ENCODE results near the gene MAN1C1.

Gene MAN1C1

DNA sequence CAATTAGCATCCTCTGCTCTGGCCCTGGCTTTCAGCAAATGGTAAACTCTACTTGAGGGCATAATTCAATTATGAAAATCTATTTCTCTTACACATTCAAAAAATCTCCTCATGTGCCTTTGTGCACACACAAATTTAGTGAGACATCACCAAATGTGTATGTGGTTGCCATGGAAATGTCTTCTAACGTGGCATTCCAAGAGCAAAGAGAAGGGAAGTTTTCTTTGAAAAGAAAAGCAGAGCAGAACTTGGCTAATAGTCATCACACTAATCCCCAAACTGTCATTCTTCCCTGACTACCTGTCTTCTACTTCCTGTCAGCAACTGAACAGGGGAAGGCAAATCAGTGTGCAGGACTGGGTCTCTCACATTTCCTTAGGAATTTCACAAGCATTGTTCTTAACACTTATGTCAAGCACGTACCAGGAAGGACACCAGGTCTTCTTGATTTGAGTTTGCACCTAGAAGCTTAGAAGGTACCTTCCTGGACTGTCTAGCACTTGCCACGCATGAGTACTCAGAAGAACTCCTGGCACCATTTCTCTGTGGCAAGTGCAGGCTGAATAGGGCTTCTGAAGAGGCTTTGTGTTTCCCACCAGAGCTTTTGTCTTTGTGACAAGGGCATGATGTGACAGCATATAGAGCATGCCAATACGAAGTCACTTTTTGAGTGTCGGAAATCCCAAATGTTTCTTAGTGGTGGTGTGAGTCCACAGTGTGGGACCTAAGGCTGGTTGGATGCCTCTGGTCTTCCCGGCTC lies 32.3 kb downstream of the MAN1C1 start:
- TF ChIP-seq, protein P1, sequence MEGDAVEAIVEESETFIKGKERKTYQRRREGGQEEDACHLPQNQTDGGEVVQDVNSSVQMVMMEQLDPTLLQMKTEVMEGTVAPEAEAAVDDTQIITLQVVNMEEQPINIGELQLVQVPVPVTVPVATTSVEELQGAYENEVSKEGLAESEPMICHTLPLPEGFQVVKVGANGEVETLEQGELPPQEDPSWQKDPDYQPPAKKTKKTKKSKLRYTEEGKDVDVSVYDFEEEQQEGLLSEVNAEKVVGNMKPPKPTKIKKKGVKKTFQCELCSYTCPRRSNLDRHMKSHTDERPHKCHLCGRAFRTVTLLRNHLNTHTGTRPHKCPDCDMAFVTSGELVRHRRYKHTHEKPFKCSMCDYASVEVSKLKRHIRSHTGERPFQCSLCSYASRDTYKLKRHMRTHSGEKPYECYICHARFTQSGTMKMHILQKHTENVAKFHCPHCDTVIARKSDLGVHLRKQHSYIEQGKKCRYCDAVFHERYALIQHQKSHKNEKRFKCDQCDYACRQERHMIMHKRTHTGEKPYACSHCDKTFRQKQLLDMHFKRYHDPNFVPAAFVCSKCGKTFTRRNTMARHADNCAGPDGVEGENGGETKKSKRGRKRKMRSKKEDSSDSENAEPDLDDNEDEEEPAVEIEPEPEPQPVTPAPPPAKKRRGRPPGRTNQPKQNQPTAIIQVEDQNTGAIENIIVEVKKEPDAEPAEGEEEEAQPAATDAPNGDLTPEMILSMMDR (IDR thresholded peaks at IDR 0.05; ENCODE audit: borderline replicate concordance, insufficient read depth, low read depth, low read length): no peak
- no peak overlapping the region for H3K4me3 ChIP-seq (ENCODE audit: low read depth, low read length)

DNA sequence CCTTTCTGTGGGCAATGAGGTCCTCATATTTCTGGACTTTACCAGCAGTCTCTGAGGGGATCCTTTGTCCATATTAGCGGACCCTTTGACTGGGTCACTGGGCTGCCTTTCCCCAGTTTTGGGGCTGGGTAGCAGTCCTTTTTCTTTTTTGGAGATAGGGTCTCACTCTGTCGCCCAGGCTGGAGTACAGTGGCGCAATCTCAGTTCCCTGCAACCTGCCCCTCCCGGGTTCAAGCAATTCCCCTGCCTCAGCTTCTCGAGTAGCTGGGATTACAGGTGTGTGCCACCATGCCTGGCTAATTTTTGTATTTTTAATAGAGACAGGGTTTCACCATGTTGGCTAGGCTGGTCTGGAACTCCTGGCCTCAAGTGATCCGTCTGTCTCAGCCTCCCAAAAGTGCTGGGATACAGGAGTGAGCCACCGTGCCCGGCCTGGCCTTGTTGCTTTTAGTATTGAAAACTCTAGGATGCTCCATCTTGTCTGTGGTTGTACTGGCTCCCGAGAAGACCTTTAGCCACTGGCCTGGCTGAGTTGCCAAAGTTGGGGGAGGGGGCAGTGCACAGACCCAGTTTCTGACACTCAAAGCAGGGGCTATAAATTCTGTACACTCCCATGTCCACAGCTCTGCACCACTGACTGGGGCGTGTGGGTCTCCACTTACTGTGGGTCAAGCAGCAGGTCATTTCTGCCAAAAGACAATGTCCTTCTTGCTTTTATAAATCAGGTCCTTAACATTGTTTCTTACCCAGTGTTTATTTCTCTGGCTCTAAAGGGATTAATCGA lies 33.1 kb downstream of the MAN1C1 start:
- TF ChIP-seq, protein P1 (IDR thresholded peaks at IDR 0.05; ENCODE audit: borderline replicate concordance, insufficient read depth, low read depth, low read length): no peak
- no peak overlapping the region for H3K4me3 ChIP-seq (ENCODE audit: low read depth, low read length)

DNA sequence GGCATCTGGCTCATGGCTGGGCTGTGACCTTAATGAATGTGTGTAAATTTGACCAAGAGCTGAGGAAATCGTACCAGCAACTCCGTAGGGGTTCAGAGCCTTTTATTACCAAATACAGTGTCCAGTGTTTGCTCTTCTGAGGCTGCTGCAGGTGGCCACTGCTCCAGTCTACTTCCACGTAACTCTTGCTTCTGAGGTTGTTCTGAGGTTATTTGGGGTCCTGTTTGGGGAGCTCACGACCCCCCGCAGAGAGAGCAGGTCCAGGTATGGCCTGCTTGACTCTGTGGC lies 33.6 kb downstream of the MAN1C1 start:
- TF ChIP-seq, protein P1 (IDR thresholded peaks at IDR 0.05; ENCODE audit: borderline replicate concordance, insufficient read depth, low read depth, low read length): no peak
- no peak overlapping the region for H3K4me3 ChIP-seq (ENCODE audit: low read depth, low read length)

DNA sequence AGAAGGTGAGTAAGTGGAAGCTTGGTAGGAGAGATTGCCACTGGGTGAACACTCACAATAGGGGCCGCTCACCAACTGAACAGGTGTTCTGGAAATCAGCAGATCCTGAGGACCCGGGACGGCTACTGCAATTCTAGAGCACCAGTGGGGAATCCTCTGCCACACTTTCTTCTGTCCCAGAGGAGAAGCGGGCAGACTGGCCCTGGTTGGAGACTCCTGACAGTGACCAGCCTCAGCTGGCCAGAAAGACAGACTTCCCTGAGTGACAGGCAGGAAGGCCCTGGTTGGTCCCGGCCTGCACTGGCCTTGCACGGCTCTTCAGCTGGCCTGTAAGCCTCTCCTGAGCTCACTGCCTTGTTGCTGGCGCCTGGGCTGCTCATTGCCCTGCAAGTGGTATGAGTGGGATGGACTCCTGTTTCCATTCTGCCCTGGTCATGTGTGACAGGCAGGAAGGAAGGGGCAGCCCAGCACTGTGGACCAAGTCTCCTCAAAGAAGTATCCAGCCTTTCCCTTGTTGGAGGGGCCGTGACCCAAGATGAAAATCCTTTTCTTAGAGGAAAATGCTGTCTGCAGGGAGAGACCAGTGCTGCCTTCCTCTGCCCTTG lies 34.5 kb downstream of the MAN1C1 start:
- H3K4me3 ChIP-seq (ENCODE audit: low read depth, low read length): no peak overlapping the region
- TF ChIP-seq, protein P1 (IDR thresholded peaks at IDR 0.05; ENCODE audit: borderline replicate concordance, insufficient read depth, low read depth, low read length): no peak

DNA sequence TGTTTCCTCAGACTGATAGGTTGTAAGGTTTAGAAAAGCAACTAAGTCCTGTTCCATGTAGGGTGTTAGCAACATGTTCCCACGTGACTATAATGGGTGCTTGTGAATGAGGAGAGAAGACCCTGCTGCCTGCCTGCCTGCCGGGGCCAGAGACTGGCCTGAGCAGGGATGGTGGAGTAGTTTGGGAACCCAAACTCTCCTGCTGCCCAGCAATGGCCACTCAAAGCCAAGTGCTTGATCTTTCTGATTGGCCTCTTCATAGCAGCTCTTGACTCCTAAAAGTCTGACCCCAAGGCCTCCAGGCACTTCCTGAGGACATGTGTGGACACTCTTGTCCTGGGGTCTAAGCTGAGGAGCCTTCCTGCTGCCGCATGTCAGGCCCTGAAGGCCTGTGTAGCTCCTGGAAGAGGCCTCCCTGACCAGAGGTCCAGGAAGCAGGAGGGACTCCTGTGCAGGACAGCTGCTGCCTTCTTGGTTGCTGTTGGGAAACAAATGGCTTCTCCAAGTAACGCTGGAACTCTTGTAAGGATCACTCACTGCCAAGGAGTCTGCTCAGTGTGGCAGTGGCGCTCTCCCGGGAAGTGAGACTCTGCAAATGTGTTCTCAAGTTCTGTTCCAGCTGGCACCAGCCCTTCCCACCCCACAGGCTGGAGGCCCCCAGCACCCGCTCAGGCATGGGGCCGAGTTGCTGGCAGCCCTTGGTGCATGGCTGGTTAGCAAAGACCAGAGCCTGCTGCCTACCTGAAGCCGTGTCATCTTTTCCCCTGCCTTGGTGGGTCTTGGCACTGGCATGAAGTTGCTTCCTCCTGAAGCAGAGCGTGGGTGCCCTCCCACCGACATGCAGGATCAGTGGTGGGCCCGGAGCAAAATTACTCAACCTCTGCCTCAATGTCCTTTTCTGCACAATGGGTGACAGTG lies 35.5 kb downstream of the MAN1C1 start:
- TF ChIP-seq, protein P1 (IDR thresholded peaks at IDR 0.05; ENCODE audit: borderline replicate concordance, insufficient read depth, low read depth, low read length): no peak

DNA sequence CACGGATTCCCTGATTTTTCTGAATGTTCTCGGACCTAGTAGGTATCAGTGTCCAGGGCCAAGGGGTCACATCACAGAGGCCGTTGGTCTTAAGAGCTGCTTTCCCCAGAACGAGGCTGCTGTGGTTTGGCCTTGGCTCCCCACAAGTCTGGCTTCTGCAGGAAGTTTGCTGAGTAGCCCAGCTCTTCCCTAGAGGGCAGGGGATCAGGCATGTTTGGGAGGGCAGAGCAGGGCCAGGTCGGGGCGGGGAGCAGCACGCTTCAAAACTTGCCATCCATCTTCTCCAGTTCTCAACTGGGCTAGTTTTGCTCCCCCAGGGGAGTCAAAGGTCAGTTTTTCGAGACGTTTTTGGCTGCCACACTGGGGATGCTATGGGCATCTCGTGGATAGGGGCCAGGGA lies 37.0 kb downstream of the MAN1C1 start:
- TF ChIP-seq, protein P1 (IDR thresholded peaks at IDR 0.05; ENCODE audit: borderline replicate concordance, insufficient read depth, low read depth, low read length): no peak
- H3K4me3 ChIP-seq (ENCODE audit: low read depth, low read length): no peak overlapping the region

More for the DNA sequence above, 35.5 kb downstream of the MAN1C1 start:
- no peak overlapping the region for H3K4me3 ChIP-seq (ENCODE audit: low read depth, low read length)

Data from GM12875 (cell line).